Panc1 (cell line): ENCODE results near the gene ZNF780A. TPM values are rescaled to one million over a fixed set of nuclear protein-coding genes. Genes with fewer than 3 reads are reported as not detected.

Experiments
- ATAC-seq: fragments of 200-7000 bp; cut with Tn5 transposase; 2 replicates; pipeline ENCODE4 v1.9.1; 2020; ENCODE audit warnings: mild to moderate bottlenecking, moderate library complexity
- BruUV-seq: library from RNA; stranded (reverse); fragments of 400-500 nt; replicated peaks from 2 replicates; lab custom pipeline; 2021; lab: Mats Ljungman, UMichigan
- CTCF ChIA-PET: fragments of 300-600 bp; sonication (Branson Sonifier 250); formaldehyde crosslinking; loops from one replicate; lab custom pipeline; 2022; ENCODE audit warnings: antibody characterized with exemption; lab: Charles Lee
- POLR2A ChIA-PET: fragments of 300-600 bp; sonication (Branson Sonifier 250); formaldehyde crosslinking; loops from one replicate; lab custom pipeline; 2022; ENCODE audit warnings: antibody characterized with exemption; lab: Charles Lee
- DNase-seq: peaks from one replicate; pipeline ENCODE4 v3.0.0-alpha.2; 2010; ENCODE audit warnings: low read depth, low spot score
- H3K27ac ChIP-seq: 2 replicates; pipeline ENCODE4 v1.5.1; 2011; ENCODE audit warnings: mild to moderate bottlenecking, low read length, inconsistent platforms
- H3K27me3 ChIP-seq: fragments of 200-500 bp; sonication (Bioruptor generic); 2 replicates; pipeline ENCODE4 v1.6.0; 2014; ENCODE audit warnings: low read length, inconsistent platforms; ENCODE audit not compliant: control insufficient read depth, insufficient read depth
- H3K36me3 ChIP-seq: fragments of 200-500 bp; sonication (Bioruptor generic); 2 replicates; pipeline ENCODE4 v1.5.1; 2014; ENCODE audit warnings: inconsistent platforms, mild to moderate bottlenecking, low read length, moderate library complexity; ENCODE audit not compliant: control insufficient read depth, insufficient read depth
- H3K4me1 ChIP-seq: 2 replicates; pipeline ENCODE4 v1.5.1; 2011; ENCODE audit warnings: inconsistent platforms, mild to moderate bottlenecking, low read length, moderate library complexity; ENCODE audit not compliant: control insufficient read depth, insufficient read depth
- H3K4me3 ChIP-seq, 2 experiments: 2 replicates each; pipeline ENCODE4 v1.5.1; 2011 to 2012; ENCODE audit warnings: low read depth in 2 of 2, low read length in 2 of 2, mild to moderate bottlenecking in 2 of 2, inconsistent platforms in 1 of 2, moderate library complexity in 1 of 2
- H3K9me3 ChIP-seq: fragments of 200-500 bp; sonication (Bioruptor generic); 2 replicates; pipeline ENCODE4 v1.5.1; 2014; ENCODE audit warnings: low read depth, mild to moderate bottlenecking, inconsistent platforms, low read length, moderate library complexity; ENCODE audit not compliant: control insufficient read depth, insufficient read depth
- POLR2AphosphoS5 ChIP-seq: IDR thresholded peaks from 2 replicates; pipeline ENCODE4 v1.6.1; 2012; ENCODE audit warnings: mild to moderate bottlenecking, low read depth, low read length, moderate library complexity
- SIN3A ChIP-seq: IDR thresholded peaks from 2 replicates; pipeline ENCODE4 v1.6.1; 2012; ENCODE audit warnings: low read depth, mild to moderate bottlenecking, low read length, moderate library complexity, borderline replicate concordance; ENCODE audit not compliant: insufficient read depth
- TCF7L2 ChIP-seq: IDR thresholded peaks from 2 replicates; pipeline ENCODE4 v1.6.1; 2011; ENCODE audit warnings: mild to moderate bottlenecking, low read depth, low read length, inconsistent platforms
- in situ Hi-C: cut with HindIII; loops from 2 replicates; pipeline ENCODE4 v1.10.0; 2016; ENCODE audit warnings: low sequenced_read_pairs, low pct_unique_long_range_greater_than_20kb
- intact Hi-C: fragments of 100-400 bp; cut with micrococcal nuclease; formaldehyde crosslinking; loops from one replicate; pipeline ENCODE4 v1.10.0; 2022; ENCODE audit not compliant: unreplicated experiment
- total RNA-seq: library from RNA; stranded (reverse); gene quantifications from one replicate; pipeline ENCODE4 v1.2.1, GENCODE V29; 2021; ENCODE audit not compliant: unreplicated experiment
- TF ChIP-seq, protein P1 (sequence below): fragments of 450-650 bp; IDR thresholded peaks from 2 replicates; pipeline ENCODE4 v1.5.1; 2017; ENCODE audit warnings: mild to moderate bottlenecking
- TF ChIP-seq, protein P2 (sequence below), 2 experiments: IDR thresholded peaks; 2 replicates each; pipeline ENCODE4 v1.6.1; 2011 to 2012; ENCODE audit warnings: low read depth in 2 of 2, control low read depth in 1 of 2, low read length in 1 of 2, mild to moderate bottlenecking in 1 of 2, moderate library complexity in 1 of 2; ENCODE audit not compliant: insufficient read depth in 1 of 2

Gene ZNF780A
- total RNA-seq, 1 experiment from 2014 or later, result 251 TPM

GRCh38 chr19:40084948-40085347 is 5.8 kb downstream of the ZNF780A start:
- peak; percentile 47 for ATAC-seq
- no peak for DNase-seq

DNA sequence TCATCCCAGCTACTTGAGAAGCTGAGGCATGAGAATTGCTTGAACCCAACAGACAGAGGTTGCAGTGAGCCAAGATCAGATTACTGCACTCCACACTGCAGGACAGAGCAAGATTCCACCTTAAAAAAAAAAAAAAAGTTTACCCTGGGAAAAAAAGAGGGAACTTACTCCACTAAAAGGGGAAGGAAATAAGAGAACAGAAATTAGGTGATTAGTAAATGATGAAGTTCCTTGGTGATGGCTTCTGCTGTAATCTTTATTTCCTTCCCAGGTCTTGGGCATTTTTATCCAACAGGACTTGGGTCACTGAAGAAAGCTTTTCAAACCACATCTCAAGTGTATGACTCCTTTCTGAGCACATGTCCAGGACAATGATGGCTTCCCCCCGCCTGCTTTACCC is 9.3 kb downstream of the ZNF780A start:
- intact Hi-C loops (no loop called here), in situ Hi-C loops (no loop called here)
- DNase-seq (no peak), ATAC-seq (no peak)
- TF ChIP-seq POLR2AphosphoS5, result no peak
- TF ChIP-seq, protein P1, sequence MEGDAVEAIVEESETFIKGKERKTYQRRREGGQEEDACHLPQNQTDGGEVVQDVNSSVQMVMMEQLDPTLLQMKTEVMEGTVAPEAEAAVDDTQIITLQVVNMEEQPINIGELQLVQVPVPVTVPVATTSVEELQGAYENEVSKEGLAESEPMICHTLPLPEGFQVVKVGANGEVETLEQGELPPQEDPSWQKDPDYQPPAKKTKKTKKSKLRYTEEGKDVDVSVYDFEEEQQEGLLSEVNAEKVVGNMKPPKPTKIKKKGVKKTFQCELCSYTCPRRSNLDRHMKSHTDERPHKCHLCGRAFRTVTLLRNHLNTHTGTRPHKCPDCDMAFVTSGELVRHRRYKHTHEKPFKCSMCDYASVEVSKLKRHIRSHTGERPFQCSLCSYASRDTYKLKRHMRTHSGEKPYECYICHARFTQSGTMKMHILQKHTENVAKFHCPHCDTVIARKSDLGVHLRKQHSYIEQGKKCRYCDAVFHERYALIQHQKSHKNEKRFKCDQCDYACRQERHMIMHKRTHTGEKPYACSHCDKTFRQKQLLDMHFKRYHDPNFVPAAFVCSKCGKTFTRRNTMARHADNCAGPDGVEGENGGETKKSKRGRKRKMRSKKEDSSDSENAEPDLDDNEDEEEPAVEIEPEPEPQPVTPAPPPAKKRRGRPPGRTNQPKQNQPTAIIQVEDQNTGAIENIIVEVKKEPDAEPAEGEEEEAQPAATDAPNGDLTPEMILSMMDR, result no peak
- no peak for TF ChIP-seq SIN3A
- no peak for TF ChIP-seq TCF7L2
- TF ChIP-seq, protein P2, sequence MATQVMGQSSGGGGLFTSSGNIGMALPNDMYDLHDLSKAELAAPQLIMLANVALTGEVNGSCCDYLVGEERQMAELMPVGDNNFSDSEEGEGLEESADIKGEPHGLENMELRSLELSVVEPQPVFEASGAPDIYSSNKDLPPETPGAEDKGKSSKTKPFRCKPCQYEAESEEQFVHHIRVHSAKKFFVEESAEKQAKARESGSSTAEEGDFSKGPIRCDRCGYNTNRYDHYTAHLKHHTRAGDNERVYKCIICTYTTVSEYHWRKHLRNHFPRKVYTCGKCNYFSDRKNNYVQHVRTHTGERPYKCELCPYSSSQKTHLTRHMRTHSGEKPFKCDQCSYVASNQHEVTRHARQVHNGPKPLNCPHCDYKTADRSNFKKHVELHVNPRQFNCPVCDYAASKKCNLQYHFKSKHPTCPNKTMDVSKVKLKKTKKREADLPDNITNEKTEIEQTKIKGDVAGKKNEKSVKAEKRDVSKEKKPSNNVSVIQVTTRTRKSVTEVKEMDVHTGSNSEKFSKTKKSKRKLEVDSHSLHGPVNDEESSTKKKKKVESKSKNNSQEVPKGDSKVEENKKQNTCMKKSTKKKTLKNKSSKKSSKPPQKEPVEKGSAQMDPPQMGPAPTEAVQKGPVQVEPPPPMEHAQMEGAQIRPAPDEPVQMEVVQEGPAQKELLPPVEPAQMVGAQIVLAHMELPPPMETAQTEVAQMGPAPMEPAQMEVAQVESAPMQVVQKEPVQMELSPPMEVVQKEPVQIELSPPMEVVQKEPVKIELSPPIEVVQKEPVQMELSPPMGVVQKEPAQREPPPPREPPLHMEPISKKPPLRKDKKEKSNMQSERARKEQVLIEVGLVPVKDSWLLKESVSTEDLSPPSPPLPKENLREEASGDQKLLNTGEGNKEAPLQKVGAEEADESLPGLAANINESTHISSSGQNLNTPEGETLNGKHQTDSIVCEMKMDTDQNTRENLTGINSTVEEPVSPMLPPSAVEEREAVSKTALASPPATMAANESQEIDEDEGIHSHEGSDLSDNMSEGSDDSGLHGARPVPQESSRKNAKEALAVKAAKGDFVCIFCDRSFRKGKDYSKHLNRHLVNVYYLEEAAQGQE (IDR thresholded peaks at IDR 0.05; ENCODE audit: insufficient read depth in 1 of 2, low read depth in 2 of 2, low read length in 1 of 2), result no peak
- BruUV-seq, result no TSS peak
- peaks cover 53% of the 10 kb centered on the region for H3K9me3 ChIP-seq
- ChIA-PET CTCF (no interaction called here), POLR2A (interaction anchor here (0.7 to 2.0 kb wide), 2 partner anchors 9 to 243 kb away, joined by 5 to 6 read pairs; partner anchors contain the start of gene ZNF780A)
- no peak overlapping the region for H3K4me3 ChIP-seq
- H3K27me3 ChIP-seq, result no peaks in the 10 kb centered on the region
- peaks cover 12% of the 10 kb centered on the region; the same call in 1 of the 2 replicates for H3K4me1 ChIP-seq
- H3K36me3 ChIP-seq, result peaks cover 64% of the 10 kb centered on the region
- H3K27ac ChIP-seq, result no peak overlapping the region

More at GRCh38 chr19:40084948-40085347, 5.8 kb downstream of the ZNF780A start:
- TF ChIP-seq SIN3A (no peak), TCF7L2 (no peak), POLR2AphosphoS5 (no peak)
- TF ChIP-seq, protein P1, result no peak
- TF ChIP-seq, protein P2 (IDR thresholded peaks at IDR 0.05; ENCODE audit: insufficient read depth in 1 of 2, low read depth in 2 of 2, low read length in 1 of 2), result no peak
- Histone ChIP-seq H3K4me1 (peaks cover 20% of the 10 kb centered on the region), H3K36me3 (peaks cover 34% of the 10 kb centered on the region), H3K9me3 (peaks cover 40% of the 10 kb centered on the region), H3K27me3 (no peaks in the 10 kb centered on the region), H3K4me3 (peak overlapping the region in 1 of 2 experiments; percentile 0; a peak in 2 of 4 replicates), H3K27ac (peak overlapping the region; percentile 40)
- no TSS peak for BruUV-seq
- intact Hi-C loops, result no loop called here
- in situ Hi-C loops, result no loop called here
- POLR2A ChIA-PET, result interaction anchor here (0.6 to 1.5 kb wide), 8 partner anchors 9 to 154 kb away, joined by 3 to 6 read pairs (median 4); partner anchors contain the start of gene ZNF546
- CTCF ChIA-PET, result interaction anchor here (0.7 to 1.5 kb wide), 3 partner anchors 107 to 251 kb away, joined by 3 to 7 read pairs (median 4); partner anchors contain the start of gene PSMC4
